OCI-LY1 (cell line): ENCODE data around the gene CT45A10.
"Not testable (repeated sequence)": the region's sequence is repeated elsewhere in the genome, so short reads cannot be mapped to it uniquely, and the experiment has no call there.

Experiments used
- EZH2 ChIP-seq: fragments of 200-600 bp; sonication (generic), shearing (Covaris generic); IDR thresholded peaks from 2 replicates; pipeline ENCODE4 v1.8.0; 2017; ENCODE audit warnings: borderline replicate concordance, mixed run types, mild to moderate bottlenecking, antibody characterized with exemption, low read length, moderate library complexity, mixed read lengths
- TF ChIP-seq, protein P1 (sequence below): fragments of 200-600 bp; sonication (generic), shearing (Covaris generic); IDR thresholded peaks from 2 replicates; pipeline ENCODE4 v1.5.1; 2017; ENCODE audit warnings: mild to moderate bottlenecking, antibody characterized with exemption, low read length, moderate library complexity, mixed read lengths

DNA sequence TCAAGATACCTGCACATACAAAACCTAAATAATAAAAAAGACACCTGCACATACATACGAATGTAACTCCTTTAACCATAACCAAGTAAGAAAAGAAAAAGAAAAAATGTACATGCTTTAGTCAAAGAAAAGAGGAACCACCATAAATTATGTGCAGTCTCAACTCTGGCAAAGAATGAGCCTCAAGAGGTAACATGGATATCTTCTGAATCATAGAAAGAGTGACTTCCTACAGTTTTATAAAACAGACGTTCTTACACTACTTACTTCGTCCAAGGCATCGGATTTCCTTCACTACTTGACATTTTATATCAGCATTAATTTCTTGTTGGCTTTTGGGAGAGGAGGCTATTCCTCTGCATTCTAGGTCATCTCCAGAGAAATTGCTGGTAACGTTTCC, 10.5 kb downstream of the CT45A10 start:
- TF ChIP-seq, protein P1, sequence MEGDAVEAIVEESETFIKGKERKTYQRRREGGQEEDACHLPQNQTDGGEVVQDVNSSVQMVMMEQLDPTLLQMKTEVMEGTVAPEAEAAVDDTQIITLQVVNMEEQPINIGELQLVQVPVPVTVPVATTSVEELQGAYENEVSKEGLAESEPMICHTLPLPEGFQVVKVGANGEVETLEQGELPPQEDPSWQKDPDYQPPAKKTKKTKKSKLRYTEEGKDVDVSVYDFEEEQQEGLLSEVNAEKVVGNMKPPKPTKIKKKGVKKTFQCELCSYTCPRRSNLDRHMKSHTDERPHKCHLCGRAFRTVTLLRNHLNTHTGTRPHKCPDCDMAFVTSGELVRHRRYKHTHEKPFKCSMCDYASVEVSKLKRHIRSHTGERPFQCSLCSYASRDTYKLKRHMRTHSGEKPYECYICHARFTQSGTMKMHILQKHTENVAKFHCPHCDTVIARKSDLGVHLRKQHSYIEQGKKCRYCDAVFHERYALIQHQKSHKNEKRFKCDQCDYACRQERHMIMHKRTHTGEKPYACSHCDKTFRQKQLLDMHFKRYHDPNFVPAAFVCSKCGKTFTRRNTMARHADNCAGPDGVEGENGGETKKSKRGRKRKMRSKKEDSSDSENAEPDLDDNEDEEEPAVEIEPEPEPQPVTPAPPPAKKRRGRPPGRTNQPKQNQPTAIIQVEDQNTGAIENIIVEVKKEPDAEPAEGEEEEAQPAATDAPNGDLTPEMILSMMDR: not testable (repeated sequence)
- TF ChIP-seq EZH2: not testable (repeated sequence)
